Measurements from ENCODE around the gene COBL. TPM values are rescaled to one million over a fixed set of nuclear protein-coding genes. Genes with fewer than 3 reads are reported as not detected.

Gene COBL
- total RNA-seq, 1 donor from 2014 or later: 6.3 TPM

DNA sequence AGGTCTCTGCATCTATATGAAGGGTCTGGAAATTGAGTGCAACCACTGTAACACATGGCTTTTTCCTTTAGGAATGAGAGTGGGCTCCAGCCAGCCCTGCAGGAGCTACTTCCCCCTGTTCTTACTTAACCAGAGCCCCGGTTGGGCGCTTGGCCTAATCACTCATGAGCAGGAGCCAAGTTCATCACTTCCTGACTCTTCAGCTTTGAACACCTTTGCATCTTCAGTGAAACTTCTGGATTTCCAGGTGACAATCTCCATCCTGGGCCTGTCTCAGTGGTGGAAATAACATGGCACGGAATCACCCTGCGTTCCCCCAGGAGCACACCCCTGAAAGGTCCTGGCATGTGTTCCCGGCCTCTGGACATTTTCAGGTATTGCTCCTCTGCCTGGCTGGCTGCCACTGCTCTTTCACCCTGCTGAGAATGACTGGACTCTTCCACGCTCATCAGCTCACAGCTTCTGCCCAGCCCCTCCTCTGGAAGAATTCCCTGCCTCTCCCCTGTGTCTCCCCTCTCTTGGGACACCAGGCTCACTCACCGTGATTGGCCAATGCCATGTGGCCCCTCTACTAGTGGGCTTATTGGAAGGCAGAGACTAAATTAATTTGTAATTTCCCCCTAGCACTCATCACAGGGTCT, 304.8 kb downstream of the COBL start:
- DNase-seq (ENCODE audit: low spot score): no peak
- Mint-ChIP-seq H3K4me1 (no peaks in the 10 kb centered on the region), H3K9me3 (no peaks in the 10 kb centered on the region), H3K27me3 (ENCODE audit: insufficient read depth, low read depth) (peaks cover 2% of the 10 kb centered on the region), H3K4me3 (no peak overlapping the region), H3K36me3 (no peaks in the 10 kb centered on the region), H3K27ac (no peak overlapping the region)
- Histone ChIP-seq H3K79me2 (ENCODE audit: low read depth) (no peaks in the 10 kb centered on the region), H3K27ac (no peak overlapping the region), H3K36me3 (no peaks in the 10 kb centered on the region), H3K4me2 (no peak overlapping the region), H4K20me1 (ENCODE audit: low read depth) (no peaks in the 10 kb centered on the region), H3K9ac (no peak overlapping the region), H3K9me3 (ENCODE audit: low read depth) (no peaks in the 10 kb centered on the region), H3K27me3 (no peaks in the 10 kb centered on the region), H3K4me3 (no peak overlapping the region), H3K4me1 (no peaks in the 10 kb centered on the region), H3F3A (ENCODE audit: low read depth) (no peaks in the 10 kb centered on the region), H2AFZ (replicated peaks) (no peak overlapping the region)
- TF ChIP-seq EZH2 (IDR thresholded peaks at IDR 0.05) (no peak), EZH2phosphoT487 (IDR thresholded peaks at IDR 0.05) (no peak)
- TF ChIP-seq, protein P1, sequence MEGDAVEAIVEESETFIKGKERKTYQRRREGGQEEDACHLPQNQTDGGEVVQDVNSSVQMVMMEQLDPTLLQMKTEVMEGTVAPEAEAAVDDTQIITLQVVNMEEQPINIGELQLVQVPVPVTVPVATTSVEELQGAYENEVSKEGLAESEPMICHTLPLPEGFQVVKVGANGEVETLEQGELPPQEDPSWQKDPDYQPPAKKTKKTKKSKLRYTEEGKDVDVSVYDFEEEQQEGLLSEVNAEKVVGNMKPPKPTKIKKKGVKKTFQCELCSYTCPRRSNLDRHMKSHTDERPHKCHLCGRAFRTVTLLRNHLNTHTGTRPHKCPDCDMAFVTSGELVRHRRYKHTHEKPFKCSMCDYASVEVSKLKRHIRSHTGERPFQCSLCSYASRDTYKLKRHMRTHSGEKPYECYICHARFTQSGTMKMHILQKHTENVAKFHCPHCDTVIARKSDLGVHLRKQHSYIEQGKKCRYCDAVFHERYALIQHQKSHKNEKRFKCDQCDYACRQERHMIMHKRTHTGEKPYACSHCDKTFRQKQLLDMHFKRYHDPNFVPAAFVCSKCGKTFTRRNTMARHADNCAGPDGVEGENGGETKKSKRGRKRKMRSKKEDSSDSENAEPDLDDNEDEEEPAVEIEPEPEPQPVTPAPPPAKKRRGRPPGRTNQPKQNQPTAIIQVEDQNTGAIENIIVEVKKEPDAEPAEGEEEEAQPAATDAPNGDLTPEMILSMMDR (IDR thresholded peaks at IDR 0.05): no peak

DNA sequence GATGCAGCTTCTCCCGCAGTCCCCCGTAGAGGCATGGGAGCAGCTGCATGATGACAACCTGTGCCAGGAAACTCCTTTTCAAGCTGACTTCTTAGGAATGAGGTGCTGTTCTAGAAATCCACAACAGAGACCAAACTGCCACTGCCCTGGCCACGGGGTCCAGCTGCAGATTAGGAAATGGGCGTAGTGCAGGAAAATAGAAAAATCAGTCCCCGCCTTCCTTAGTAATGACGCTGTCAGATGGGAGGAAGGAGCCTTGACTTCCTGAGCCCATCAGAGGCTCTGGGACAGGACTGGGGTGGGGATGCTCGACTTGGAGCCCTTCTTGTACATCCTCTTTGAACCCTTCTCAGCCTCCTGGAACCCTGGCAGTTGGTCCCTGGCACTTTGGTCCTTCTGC, 306.1 kb downstream of the COBL start:
- H3K9me3 Mint-ChIP-seq: no peaks in the 10 kb centered on the region
- Histone ChIP-seq H3K79me2 (ENCODE audit: low read depth) (no peaks in the 10 kb centered on the region), H3K4me2 (no peak overlapping the region), H2AFZ (replicated peaks) (no peak overlapping the region), H4K20me1 (ENCODE audit: low read depth) (no peaks in the 10 kb centered on the region), H3K9me3 (ENCODE audit: low read depth) (no peaks in the 10 kb centered on the region), H3K27me3 (no peaks in the 10 kb centered on the region), H3K9ac (no peak overlapping the region), H3K4me3 (no peak overlapping the region), H3K27ac (no peak overlapping the region), H3K36me3 (no peaks in the 10 kb centered on the region), H3K4me1 (no peaks in the 10 kb centered on the region), H3F3A (ENCODE audit: low read depth) (no peaks in the 10 kb centered on the region)
- DNase-seq (ENCODE audit: low spot score): no peak
- H3K36me3 Mint-ChIP-seq: no peaks in the 10 kb centered on the region
- TF ChIP-seq EZH2phosphoT487 (IDR thresholded peaks at IDR 0.05) (no peak), EZH2 (IDR thresholded peaks at IDR 0.05) (no peak)
- TF ChIP-seq, protein P1 (IDR thresholded peaks at IDR 0.05): no peak
- H3K27ac Mint-ChIP-seq: no peak overlapping the region
- no peaks in the 10 kb centered on the region for H3K4me1 Mint-ChIP-seq
- H3K27me3 Mint-ChIP-seq (ENCODE audit: insufficient read depth, low read depth): peaks cover 2% of the 10 kb centered on the region
- H3K4me3 Mint-ChIP-seq: no peak overlapping the region

DNA sequence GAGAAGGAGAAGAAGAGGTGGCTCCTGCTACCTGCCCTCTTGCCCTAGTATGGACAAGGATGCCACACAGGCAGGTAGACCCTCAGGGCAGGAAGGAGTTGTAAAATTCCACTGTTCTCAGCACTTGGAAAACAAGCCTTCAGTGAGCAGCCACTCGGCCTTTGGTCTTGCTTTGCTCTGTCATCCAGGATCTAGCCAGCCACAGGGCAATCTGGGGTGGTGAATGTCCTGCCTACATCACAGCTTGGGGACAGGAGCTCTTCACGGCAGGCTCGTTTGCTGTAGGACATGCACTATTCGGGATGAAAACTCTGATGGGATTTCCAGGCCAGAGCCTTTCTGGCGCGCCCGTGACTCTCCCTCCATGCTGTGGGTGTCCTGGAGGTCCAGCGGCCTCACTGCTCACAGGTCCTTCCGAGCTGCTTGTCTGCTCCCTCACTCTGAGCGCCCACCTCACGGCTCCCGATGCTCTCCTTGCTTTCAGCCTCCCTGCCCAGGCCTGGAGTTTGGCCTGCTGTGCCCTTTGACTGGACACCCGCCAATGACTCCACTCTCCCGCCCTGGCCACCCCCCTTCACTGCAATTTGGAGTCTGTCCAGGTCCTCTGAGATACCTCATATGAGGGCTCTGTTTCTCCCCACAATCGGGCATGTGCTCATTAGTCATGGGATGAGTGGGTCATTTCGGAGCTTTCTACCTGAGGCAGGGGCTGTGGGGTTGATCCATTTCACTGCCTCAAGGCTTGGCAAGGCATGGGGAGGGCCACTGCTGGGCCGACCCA, 306.7 kb downstream of the COBL start:
- H3K4me3 ChIP-seq: no peak overlapping the region
- no peak for DNase-seq (ENCODE audit: low spot score)
- H3K4me2 ChIP-seq: no peak overlapping the region
- H3K9me3 Mint-ChIP-seq: no peaks in the 10 kb centered on the region
- no peaks in the 10 kb centered on the region for H3K79me2 ChIP-seq (ENCODE audit: low read depth)
- no peak overlapping the region for H3K4me3 Mint-ChIP-seq
- H3K4me1 Mint-ChIP-seq: no peaks in the 10 kb centered on the region
- H3K4me1 ChIP-seq: no peaks in the 10 kb centered on the region
- no peaks in the 10 kb centered on the region for H3F3A ChIP-seq (ENCODE audit: low read depth)
- no peak for TF ChIP-seq EZH2phosphoT487 (IDR thresholded peaks at IDR 0.05)
- TF ChIP-seq EZH2 (IDR thresholded peaks at IDR 0.05): no peak
- TF ChIP-seq, protein P1 (IDR thresholded peaks at IDR 0.05): no peak
- H4K20me1 ChIP-seq (ENCODE audit: low read depth): no peaks in the 10 kb centered on the region
- no peaks in the 10 kb centered on the region for H3K9me3 ChIP-seq (ENCODE audit: low read depth)
- H3K36me3 Mint-ChIP-seq: no peaks in the 10 kb centered on the region
- H3K36me3 ChIP-seq: no peaks in the 10 kb centered on the region
- H3K27me3 ChIP-seq: no peaks in the 10 kb centered on the region
- no peak overlapping the region for H3K27ac Mint-ChIP-seq
- H3K9ac ChIP-seq: no peak overlapping the region
- no peak overlapping the region for H2AFZ ChIP-seq (replicated peaks)
- peaks cover 2% of the 10 kb centered on the region for H3K27me3 Mint-ChIP-seq (ENCODE audit: insufficient read depth, low read depth)
- H3K27ac ChIP-seq: no peak overlapping the region
